HepG2 (cell line): ENCODE measurements around the gene CRIM1. TPM values are rescaled to one million over a fixed set of nuclear protein-coding genes. Genes with fewer than 3 reads are reported as not detected.

Experiments
- ATAC-seq: fragments of 200-7000 bp; cut with Tn5 transposase; 3 replicates; pipeline ENCODE4 v1.9.1; 2020; ENCODE audit warnings: mild to moderate bottlenecking, moderate library complexity
- BruUV-seq: library from RNA; stranded (reverse); fragments of 400-500 nt; replicated peaks from 2 replicates; lab custom pipeline; 2021; lab: Mats Ljungman, UMichigan
- CTCF ChIA-PET: fragments of 300-600 bp; formaldehyde crosslinking; extraction: SDS; loops from one replicate; lab custom pipeline; 2021; ENCODE audit warnings: low total read pairs, inconsistent platforms, low intra/inter-chr PET ratio; lab: Yijun Ruan, JAX
- POLR2A ChIA-PET: fragments of 350-600 bp; sonication (Branson Sonifier 250); formaldehyde crosslinking; loops from one replicate; lab custom pipeline; 2020; ENCODE audit warnings: antibody characterized with exemption, inconsistent platforms; lab: Yijun Ruan, JAX
- DNase-seq: peaks from one replicate; pipeline ENCODE4 v3.0.0-alpha.2; 2015; ENCODE audit warnings: low spot score
- FAIRE-seq: peaks from 3 replicates; lab custom pipeline; 2011; peaks lifted over from hg19 to GRCh38; lab: Jason Lieb, UNC
- H2AFZ ChIP-seq: one replicate; pipeline ENCODE4 v1.6.1; 2011; ENCODE audit warnings: low read length, inconsistent platforms
- H3K27ac ChIP-seq: fragments of 300-600 bp; 3 replicates; pipeline ENCODE4 v1.8.0; 2011; ENCODE audit warnings: mixed run types, mild to moderate bottlenecking, mixed read lengths, low read length, inconsistent platforms; ENCODE audit not compliant: insufficient read depth; ENCODE audit errors: extremely low read length
- H3K27me3 ChIP-seq, 2 experiments: fragments of 200-600 bp in 1 of 2; 2 replicates in 1 of 2; 3 replicates in 1 of 2; pipeline versions ENCODE4 v1.6.0 to v1.8.0; 2011; ENCODE audit warnings: low read length in 2 of 2, mild to moderate bottlenecking in 2 of 2, moderate library complexity in 2 of 2, inconsistent platforms in 1 of 2; ENCODE audit not compliant: insufficient read depth in 2 of 2, control insufficient read depth in 1 of 2
- H3K36me3 ChIP-seq, 2 experiments: fragments of 200-600 bp in 1 of 2; replicated peaks in 1 of 2; 2 replicates in 1 of 2; 3 replicates in 1 of 2; pipeline versions ENCODE4 v1.5.1 to v1.8.0; 2011; ENCODE audit warnings: low read length in 2 of 2, inconsistent platforms in 1 of 2; ENCODE audit not compliant: insufficient read depth in 2 of 2, control insufficient read depth in 1 of 2
- H3K4me1 ChIP-seq: 2 replicates; pipeline ENCODE4 v1.5.1; 2012; ENCODE audit warnings: low read length, inconsistent platforms; ENCODE audit not compliant: insufficient read depth
- H3K4me2 ChIP-seq: 2 replicates; pipeline ENCODE4 v1.6.0; 2011; ENCODE audit warnings: low read depth, low read length, inconsistent platforms
- H3K4me3 ChIP-seq, 3 experiments: fragments of 200-600 bp in 1 of 3; sonication (generic), shearing (Covaris generic) in 1 of 3; replicated peaks in 1 of 3; 2 replicates each; pipeline ENCODE4 v1.5.1; 2011 to 2016; ENCODE audit warnings: low read length in 3 of 3, inconsistent platforms in 2 of 3, low read depth in 2 of 3, mild to moderate bottlenecking in 2 of 3, control low read depth in 1 of 3, mixed read lengths in 1 of 3; ENCODE audit not compliant: insufficient read depth in 1 of 3
- H3K79me2 ChIP-seq: one replicate; pipeline ENCODE4 v1.6.1; 2011; ENCODE audit warnings: low read length, inconsistent platforms; ENCODE audit not compliant: insufficient read depth
- H3K9ac ChIP-seq: 2 replicates; pipeline ENCODE4 v1.6.0; 2011; ENCODE audit warnings: mild to moderate bottlenecking, low read depth, low read length, inconsistent platforms; ENCODE audit not compliant: insufficient read depth
- H3K9me3 ChIP-seq: 2 replicates; pipeline ENCODE4 v1.5.1; 2012; ENCODE audit warnings: mild to moderate bottlenecking, low read length
- H4K20me1 ChIP-seq: 2 replicates; pipeline ENCODE4 v1.6.0; 2011; ENCODE audit warnings: inconsistent platforms, mild to moderate bottlenecking, low read length, moderate library complexity; ENCODE audit not compliant: insufficient read depth
- ARNT2 ChIP-seq: sonication (generic); formaldehyde crosslinking; IDR thresholded peaks from 2 replicates; pipeline ENCODE4 v1.8.0; 2022; ENCODE audit warnings: mild to moderate bottlenecking, low read depth, missing genetic modification reagents, moderate library complexity
- ATM ChIP-seq: fragments of 450-650 bp; IDR thresholded peaks from 2 replicates; pipeline ENCODE4 v1.7.1; 2017; ENCODE audit warnings: mild to moderate bottlenecking, borderline replicate concordance
- NR2C2 ChIP-seq: sonication (generic); formaldehyde crosslinking; IDR thresholded peaks from 2 replicates; pipeline ENCODE4 v1.4.0; 2020; ENCODE audit warnings: missing genetic modification reagents, mild to moderate bottlenecking, moderate library complexity, borderline replicate concordance
- ZBTB7A ChIP-seq: sonication (generic); formaldehyde crosslinking; IDR thresholded peaks from 2 replicates; pipeline ENCODE4 v1.8.0; 2022; ENCODE audit warnings: mild to moderate bottlenecking, missing genetic modification reagents
- WGBS: methylation state at CpG from one replicate; pipeline ENCODE4 v1.1.6; 2017; ENCODE audit warnings: low lambda C conversion rate; 5-methylcytosine and 5-hydroxymethylcytosine counted together
- in situ Hi-C: cut with HindIII; loops from 2 replicates; pipeline ENCODE4 v1.10.0; 2017; ENCODE audit warnings: low pct_unique_long_range_greater_than_20kb; ENCODE audit not compliant: extremely low pct_ligation_motif_present
- intact Hi-C: fragments of 100-400 bp; cut with micrococcal nuclease; formaldehyde crosslinking; loops from one replicate; pipeline ENCODE4 v1.10.0; 2022; ENCODE audit not compliant: unreplicated experiment
- polyA plus RNA-seq, 8 experiments: library from polyadenylated mRNA; depleted of rRNA in 3 of 8; stranded (reverse) in 7 of 8; unstranded in 1 of 8; fragments of >200 nt; fragmentation: Illumina TruSeq in 4 of 8; extraction: Trizol in 4 of 8; gene quantifications; 2 replicates each; pipeline versions ENCODE4 v1.2.1 to v1.2.3, GENCODE V29; 2011 to 2016; ENCODE audit warnings: low read depth in 4 of 8, missing spikeins in 1 of 8, mixed read lengths in 1 of 8; ENCODE audit not compliant: insufficient read depth in 1 of 8
- total RNA-seq, 5 experiments: library from RNA; depleted of rRNA; stranded (reverse); fragments of >200 nt; fragmentation: Illumina TruSeq; extraction: Trizol; gene quantifications; 2 replicates each; pipeline ENCODE4 v1.2.3, GENCODE V29; 2016; ENCODE audit warnings: low read depth in 1 of 5
- TF ChIP-seq, protein P1 (sequence below): sonication (generic); formaldehyde crosslinking; IDR thresholded peaks from 2 replicates; pipeline ENCODE4 v1.8.1; 2023; ENCODE audit warnings: mild to moderate bottlenecking, missing genetic modification reagents
- TF ChIP-seq, protein P2 (sequence below): sonication (generic); formaldehyde crosslinking; IDR thresholded peaks from 2 replicates; pipeline ENCODE4 v1.5.0; 2020; ENCODE audit warnings: mild to moderate bottlenecking, missing genetic modification reagents

Gene CRIM1
- total and polyA plus RNA-seq, 2 of the 13 experiments (the other 11 are each of a cell fraction or from before 2014, with no cell fraction given) = 39.1 to 69.9 TPM

DNA sequence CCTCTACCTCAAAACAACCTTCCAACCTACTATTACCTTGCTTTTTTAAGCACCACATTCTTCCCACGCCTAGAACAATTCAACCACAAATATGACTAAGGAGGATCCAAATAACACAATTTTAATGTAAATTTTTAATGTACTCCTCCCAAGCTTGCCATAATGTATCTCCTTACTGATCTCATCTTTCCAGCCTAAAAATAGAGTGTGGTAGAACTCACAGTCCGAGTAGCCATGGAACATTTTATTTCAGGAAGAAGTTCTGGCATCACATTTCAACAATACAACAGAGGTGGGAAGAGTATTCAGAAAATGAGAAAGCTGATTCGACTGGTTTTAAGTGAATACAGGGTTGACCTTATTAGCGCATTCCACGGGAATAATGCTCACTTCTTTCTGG, 227.0 kb downstream of the CRIM1 start:
- DNase-seq (no peak), FAIRE-seq (no peak), ATAC-seq (no peak)
- Histone ChIP-seq H3K36me3 (peaks cover 23 to 86% of the 10 kb centered on the region in 2 experiments), H3K27me3 (no peaks in the 10 kb centered on the region), H3K79me2 (no peaks in the 10 kb centered on the region), H3K4me3 (no peak overlapping the region), H3K9me3 (no peaks in the 10 kb centered on the region), H2AFZ (no peak overlapping the region), H3K27ac (no peak overlapping the region), H4K20me1 (no peaks in the 10 kb centered on the region), H3K9ac (no peak overlapping the region), H3K4me1 (peaks cover 13% of the 10 kb centered on the region), H3K4me2 (no peak overlapping the region)
- ChIA-PET POLR2A (no interaction called here), CTCF (no interaction called here)
- 97% methylated on average over 5 of the region's 5 CpGs for WGBS
- intact Hi-C loops (no loop called here), in situ Hi-C loops (no loop called here)
- TF ChIP-seq NR2C2 (CRISPR knock-in tag) (no peak), ATM (no peak), ZBTB7A (CRISPR knock-in tag) (no peak), ARNT2 (CRISPR knock-in tag) (no peak)
- TF ChIP-seq, protein P1, sequence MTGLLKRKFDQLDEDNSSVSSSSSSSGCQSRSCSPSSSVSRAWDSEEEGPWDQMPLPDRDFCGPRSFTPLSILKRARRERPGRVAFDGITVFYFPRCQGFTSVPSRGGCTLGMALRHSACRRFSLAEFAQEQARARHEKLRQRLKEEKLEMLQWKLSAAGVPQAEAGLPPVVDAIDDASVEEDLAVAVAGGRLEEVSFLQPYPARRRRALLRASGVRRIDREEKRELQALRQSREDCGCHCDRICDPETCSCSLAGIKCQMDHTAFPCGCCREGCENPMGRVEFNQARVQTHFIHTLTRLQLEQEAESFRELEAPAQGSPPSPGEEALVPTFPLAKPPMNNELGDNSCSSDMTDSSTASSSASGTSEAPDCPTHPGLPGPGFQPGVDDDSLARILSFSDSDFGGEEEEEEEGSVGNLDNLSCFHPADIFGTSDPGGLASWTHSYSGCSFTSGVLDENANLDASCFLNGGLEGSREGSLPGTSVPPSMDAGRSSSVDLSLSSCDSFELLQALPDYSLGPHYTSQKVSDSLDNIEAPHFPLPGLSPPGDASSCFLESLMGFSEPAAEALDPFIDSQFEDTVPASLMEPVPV (CRISPR knock-in tag) = no peak
- TF ChIP-seq, protein P2, sequence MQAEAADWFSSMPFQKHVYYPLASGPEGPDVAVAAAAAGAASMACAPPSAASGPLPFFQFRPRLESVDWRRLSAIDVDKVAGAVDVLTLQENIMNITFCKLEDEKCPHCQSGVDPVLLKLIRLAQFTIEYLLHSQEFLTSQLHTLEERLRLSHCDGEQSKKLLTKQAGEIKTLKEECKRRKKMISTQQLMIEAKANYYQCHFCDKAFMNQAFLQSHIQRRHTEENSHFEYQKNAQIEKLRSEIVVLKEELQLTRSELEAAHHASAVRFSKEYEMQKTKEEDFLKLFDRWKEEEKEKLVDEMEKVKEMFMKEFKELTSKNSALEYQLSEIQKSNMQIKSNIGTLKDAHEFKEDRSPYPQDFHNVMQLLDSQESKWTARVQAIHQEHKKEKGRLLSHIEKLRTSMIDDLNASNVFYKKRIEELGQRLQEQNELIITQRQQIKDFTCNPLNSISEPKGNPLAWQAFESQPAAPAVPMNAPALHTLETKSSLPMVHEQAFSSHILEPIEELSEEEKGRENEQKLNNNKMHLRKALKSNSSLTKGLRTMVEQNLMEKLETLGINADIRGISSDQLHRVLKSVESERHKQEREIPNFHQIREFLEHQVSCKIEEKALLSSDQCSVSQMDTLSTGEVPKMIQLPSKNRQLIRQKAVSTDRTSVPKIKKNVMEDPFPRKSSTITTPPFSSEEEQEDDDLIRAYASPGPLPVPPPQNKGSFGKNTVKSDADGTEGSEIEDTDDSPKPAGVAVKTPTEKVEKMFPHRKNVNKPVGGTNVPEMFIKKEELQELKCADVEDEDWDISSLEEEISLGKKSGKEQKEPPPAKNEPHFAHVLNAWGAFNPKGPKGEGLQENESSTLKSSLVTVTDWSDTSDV = no peak
- no TSS peak for BruUV-seq
